GM21367 (cell line): Measurements from ENCODE around the gene GPR21.

Experiments
- ATAC-seq: cut with Tn5 transposase; IDR thresholded peaks from one replicate; pipeline ENCODE4 v1.9.1; 2021; ENCODE audit not compliant: unreplicated experiment

The GPR21 gene

GRCh38 chr9:123033352-123033751 is at the start of gene GPR21:
Gene GPR21, plus strand, starts transcription at chr9:123033667. Its CDS starts 900 bp downstream, at chr9:123034567.
- ATAC-seq = no peak

DNA sequence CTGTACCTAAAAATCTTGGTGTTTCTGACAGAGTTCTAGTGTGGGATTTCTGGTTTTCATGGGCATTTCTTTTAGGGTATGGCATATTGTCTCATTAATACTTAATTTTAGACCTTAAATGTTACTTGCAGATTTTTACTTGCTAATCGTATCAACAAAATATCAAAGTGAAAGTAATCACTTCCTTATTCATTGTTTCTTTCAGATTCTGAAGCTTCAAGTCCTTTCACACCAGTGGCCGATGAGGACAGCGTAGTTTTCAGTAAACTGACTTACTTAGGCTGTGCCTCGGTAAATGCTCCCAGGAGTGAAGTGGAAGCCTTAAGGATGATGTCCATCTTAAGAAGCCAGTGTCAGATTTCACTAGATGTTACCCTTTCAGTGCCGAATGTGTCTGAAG is 47.5 kb upstream of the GPR21 start:
- no peak for ATAC-seq

- ATAC-seq = no peak
Measured at GRCh38 chr9:122988141-122988540, 45.3 kb upstream of the GPR21 start.

DNA sequence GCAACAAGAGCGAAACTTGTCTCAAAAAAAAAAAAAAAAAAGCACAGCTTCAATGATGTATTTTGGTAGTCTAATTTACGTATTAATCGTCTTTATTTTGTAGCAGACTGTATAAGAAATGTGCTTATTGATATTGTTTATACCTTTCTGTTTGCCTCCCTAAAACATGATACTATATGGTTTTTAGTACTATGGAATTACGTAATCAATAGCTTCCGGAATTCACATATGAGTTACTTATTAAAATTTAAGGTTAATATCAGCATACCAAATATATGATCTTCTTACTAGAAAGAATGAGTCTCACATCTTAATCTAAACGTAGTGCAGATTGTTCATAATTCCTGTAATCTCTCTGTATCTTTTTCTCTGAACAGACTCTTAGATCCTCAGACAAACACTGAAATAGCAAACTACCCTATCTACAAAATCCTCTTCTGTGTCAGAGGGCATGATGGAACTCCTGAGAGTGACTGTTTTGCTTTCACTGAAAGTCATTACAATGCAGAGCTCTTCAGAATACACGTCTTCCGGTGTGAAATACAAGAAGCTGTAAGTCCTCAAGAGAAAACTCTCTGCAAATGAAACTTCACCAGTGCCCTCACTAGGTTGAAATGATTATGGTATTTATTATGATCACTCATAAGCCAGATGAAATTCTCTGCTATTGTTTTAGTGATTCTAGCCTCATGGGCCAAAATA is 44.4 kb upstream of the GPR21 start:
- peak; percentile 61 for ATAC-seq

DNA sequence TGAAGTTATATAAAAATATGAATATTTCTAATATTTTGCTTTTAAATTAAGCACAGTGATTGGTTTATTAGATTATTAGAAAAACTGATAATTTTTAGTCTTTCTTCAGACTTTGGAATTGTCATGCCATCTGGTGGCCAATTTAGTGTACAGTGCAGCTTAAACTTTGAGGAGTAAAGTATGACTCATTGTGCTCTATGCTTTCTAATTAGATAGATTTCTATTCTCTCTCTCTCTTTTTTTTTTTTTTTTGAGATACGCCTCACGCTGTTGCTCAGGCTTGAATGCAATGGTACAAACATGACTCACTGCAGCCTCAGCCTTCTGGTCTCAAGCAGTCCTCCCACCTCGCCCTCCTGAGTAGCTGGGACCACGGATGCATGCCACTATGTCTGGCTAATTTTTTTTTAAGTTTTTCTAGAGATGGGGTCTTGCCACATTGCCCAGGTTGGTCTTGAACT is 42.1 kb upstream of the GPR21 start:
- ATAC-seq = no peak

- no peak for ATAC-seq
Measured at GRCh38 chr9:122996586-122996985, 36.9 kb upstream of the GPR21 start.

GRCh38 chr9:122998448-122998847 is 35.0 kb upstream of the GPR21 start:
- no peak for ATAC-seq

DNA sequence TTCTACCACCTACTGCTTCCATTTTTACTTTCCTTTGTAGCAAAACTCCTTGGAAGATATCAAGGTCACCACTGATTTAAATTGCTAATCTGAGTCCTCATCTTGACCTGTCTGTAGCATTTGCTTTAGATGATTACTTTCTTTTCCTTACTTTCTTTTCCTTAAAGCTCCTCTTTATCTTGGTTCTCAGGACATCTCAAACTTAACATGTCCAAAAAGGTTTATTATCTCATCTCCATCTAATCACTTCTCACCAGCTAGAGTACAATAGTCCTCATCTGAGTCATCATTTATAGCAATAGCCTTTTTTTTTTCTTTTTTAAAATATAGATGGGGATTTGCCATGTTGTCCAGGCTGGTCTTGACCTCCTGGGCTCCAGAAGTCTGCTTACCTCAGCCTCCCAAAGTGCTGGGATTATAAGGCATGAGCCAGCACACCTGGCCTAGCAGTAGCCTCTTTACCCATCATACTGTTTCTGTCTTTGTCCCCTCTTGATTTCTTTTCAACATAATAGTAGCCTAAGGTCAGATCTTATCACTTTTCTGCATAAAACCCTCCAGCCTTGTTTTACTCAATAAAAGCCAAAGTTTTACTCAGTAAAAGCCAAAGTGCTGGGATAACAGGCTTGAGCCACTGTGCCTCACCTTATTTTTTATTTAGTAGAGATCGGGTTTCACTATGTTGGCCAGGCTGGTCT is 32.9 kb upstream of the GPR21 start:
- ATAC-seq = no peak

GRCh38 chr9:123002754-123003153 is 30.7 kb upstream of the GPR21 start:
- no peak for ATAC-seq

DNA sequence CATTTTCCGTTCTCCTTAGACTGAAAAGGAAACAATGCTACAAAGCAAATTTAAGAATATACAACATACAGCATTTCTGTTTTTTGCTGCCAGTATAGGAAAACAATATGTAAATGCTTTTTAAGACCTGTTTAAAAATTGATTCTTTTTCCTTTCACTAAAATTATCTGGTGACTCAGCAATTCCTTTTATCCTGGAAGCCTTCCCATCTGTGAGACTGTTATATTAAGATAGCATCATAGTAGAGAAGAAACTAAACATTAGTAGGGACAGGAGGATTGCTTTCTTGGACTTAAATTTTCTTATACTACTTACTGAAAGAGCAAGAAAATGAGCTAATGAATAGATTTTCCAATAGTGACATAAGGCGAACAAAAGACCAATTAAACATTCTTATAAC is 30.0 kb upstream of the GPR21 start:
- ATAC-seq = no peak

DNA sequence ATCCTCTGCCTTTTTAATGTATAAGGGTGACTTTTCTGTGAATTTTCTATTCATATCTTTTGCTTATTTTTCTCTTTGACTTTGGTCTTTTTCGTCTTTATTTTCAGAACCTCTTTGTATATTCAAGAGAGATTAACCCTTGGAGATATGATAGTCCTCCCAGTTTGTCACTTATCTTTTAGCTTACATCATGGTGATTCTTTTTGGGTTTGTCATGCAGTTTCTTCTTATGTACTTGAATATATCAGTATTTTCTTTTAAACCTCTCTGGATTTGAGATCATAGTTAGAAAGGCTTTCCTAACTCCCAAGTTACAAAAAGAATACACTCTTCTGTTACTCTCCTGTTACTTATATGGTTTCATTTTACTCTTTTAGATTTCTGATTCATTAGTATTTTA is 27.5 kb upstream of the GPR21 start:
- no peak for ATAC-seq

DNA sequence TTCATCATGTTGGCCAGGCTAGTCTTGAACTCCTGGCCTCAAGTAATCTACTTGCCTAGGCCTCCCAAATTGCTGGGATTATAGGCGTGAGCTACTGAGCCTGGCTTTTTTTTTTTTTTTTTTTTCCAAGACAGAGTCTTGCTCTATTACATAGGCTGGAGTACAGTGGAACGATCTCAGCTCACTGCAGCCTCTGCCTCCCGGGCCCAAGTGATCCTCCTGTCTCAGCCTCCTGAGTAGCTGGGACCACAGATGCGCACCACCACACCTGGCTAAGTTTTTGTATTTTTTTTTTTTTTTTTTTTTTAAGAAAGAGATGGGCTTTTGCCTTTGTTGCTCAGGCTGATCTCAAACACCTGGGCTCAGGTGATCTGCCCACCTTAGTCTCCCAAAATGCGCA is 26.2 kb upstream of the GPR21 start:
- ATAC-seq = no peak

DNA sequence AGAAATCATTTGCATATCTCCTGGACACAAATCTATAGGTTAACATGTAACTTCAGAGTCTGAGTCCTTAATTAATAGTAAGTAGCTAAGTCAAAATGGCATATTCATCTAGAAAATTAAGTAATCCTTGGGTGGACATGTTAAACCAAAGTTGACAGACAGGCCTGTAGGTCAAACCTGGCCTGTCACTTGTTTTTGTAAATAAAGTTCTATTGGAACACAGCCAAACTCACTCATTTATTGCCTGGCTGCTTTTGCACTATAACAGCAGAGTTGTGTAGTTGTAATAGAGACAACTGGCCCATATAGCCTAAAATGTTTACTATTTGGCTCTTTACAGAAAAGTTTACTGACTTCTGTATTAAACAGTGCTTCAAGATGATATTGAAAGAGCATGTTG is 24.6 kb upstream of the GPR21 start:
- no peak for ATAC-seq

DNA sequence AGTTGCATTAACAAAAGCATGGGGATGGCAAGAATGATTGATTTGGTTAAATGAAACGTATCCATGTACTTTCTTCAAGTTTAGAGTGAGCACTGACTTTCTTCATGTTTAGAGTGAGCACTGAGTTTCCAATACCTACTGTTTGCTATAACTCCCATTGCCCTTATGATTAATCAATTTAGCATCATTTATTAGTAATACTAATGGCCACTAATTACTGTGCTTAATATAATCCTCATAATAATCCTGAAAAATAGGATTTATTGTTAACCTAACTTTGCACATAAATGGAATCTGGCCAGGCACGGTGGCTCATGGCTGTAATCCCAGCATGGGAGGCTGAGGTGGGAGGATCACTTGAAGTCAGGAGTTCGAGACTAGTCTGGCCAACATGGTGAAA is 22.1 kb upstream of the GPR21 start:
- ATAC-seq = no peak

DNA sequence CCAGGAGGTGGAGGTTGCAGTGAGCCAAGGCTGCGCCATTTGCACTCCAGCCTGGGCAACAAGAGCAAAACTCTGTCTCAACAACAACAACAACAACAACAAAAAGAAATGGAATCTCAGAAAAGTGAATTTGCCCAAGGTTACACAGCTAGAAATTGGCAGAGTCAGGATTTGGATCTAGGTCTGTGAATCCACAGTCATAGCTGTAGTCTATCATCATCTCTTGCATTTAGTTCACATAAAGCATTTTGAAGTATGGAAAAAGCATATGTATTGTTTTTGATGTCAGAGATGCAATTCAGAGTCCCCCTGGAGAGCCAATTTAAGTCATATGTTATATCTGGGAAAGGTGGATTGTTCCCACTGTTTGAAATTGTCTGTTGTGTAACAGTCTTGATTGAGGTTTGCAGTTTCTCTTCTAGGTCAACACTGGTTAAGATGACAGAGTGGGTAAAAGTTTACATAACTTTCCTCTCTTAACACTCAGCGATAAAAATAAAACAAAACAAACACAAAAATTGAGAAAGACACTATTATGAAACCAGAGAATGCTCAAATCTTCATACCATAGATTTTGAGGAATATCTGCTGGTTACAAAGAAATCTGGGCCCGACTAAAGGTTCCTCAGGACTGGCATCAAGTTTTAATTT is 21.5 kb upstream of the GPR21 start:
- ATAC-seq = no peak

DNA sequence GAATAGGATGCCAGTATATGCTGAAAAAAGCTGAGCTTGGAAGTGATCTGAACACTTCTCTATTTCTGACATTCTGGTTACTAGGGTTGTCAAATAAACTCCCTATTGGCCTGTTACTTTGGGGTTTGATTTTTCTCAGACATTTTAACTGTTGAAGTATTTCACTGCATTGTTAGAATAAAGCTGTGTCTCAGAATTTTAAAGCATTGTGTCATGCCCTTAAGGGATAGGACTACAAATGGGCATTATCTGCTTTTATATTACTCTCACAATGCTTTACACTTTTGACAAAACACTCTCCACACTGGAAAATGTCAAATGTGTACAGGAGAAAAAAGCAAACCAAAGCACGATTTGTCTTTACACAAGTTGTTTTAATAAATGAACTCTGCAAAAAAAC is 16.8 kb upstream of the GPR21 start:
- no peak for ATAC-seq

- ATAC-seq = no peak
Measured at GRCh38 chr9:123020796-123021195, 12.7 kb upstream of the GPR21 start.

DNA sequence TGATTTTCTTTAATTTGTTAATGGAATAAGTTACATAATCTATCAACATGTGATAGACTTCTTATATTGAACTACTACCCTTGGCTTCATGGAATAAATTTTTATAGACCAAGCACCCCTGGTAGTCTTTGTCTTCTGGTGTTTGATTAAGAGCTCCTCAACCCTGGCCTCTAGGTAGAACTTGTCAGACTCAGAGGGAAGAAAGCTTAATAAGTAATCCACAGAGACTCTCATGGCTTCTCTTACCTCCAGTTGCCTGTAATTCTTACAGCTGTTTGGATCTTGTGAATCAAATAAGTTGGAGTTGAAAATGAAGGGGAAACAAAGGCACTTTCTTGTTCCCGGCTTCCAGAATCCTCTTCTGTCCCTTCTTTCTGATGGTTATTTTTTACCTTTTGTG is 7.0 kb upstream of the GPR21 start:
- ATAC-seq = no peak

DNA sequence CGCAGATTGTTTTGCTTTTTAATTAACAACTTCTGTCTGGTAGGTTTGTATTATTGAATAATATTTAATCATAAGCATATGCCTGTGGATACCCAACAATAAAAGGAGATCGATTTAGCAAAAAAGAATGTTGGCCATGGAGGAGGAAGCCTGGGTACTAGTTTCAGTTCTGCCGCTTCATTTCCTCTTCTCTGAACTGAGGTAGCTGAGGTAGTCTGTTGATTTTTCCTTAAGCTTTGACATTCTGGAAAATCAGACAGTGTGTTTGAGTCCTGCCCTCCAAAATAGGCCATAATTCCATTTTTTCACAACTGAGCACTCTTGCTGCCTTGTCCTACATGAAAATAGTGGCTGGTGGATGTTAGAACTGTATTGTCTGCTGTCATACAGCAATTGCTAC is 6.0 kb upstream of the GPR21 start:
- ATAC-seq = no peak

DNA sequence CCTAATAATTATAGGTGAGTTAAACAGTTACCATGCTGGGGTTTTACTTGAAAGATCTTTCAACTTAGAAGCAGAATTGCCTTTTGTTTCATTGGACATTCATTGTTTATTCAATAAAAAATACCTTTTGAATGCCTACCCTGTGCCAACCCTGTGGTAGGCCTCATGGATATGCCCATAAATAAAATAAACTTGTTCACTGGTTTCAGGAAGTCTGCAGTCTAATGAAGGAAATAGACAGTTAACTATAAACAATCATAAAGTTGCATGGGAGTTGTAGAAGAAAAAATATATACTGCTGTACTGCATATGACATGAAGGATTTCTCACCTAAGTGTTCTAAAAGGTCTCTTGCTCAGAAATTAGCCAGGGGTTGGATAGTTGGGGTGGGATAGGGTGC is 5.3 kb upstream of the GPR21 start:
- ATAC-seq = no peak

GRCh38 chr9:123028973-123029372 is 4.5 kb upstream of the GPR21 start:
- ATAC-seq = no peak

GRCh38 chr9:123031963-123032362 is 1.5 kb upstream of the GPR21 start:
- ATAC-seq = no peak
